ENCODE data around the gene UPF2. TPM values are rescaled to one million over a fixed set of nuclear protein-coding genes. Genes with fewer than 3 reads are reported as not detected.

The UPF2 gene
- total RNA-seq, 3 donors from 2014 or later (not counting 1 experiment from before 2014, with no cell fraction given): 29.3 to 33.2 (median 30.1) TPM

- 100% methylated on average over 1 of the region's 3 CpGs for WGBS (ENCODE audit: insufficient coverage)
- Histone ChIP-seq H3K36me3 (ENCODE audit: control insufficient read depth, insufficient read depth, low read length) (peaks cover 23% of the 10 kb centered on the region), H3K4me3 (ENCODE audit: low read length) (no peak overlapping the region), H3K27ac (ENCODE audit: low read length) (no peak overlapping the region), H3K27me3 (ENCODE audit: control insufficient read depth, insufficient read depth, low read length) (no peaks in the 10 kb centered on the region), H3K9me3 (ENCODE audit: control insufficient read depth, insufficient read depth, low read length) (no peaks in the 10 kb centered on the region), H3K4me1 (ENCODE audit: control insufficient read depth, insufficient read depth, low read length) (no peaks in the 10 kb centered on the region)
- no peaks in the 10 kb centered on the region for H3K9me3 Mint-ChIP-seq
- ATAC-seq (no peak), DNase-seq (no peak)
- intact Hi-C loops (cut with micrococcal nuclease): no loop called here
- no peak overlapping the region for H3K4me3 Mint-ChIP-seq
- peaks cover 23 to 26% of the 10 kb centered on the region in 2 donors for H3K4me1 Mint-ChIP-seq
- no peak for TF ChIP-seq CTCF (IDR thresholded peaks at IDR 0.05)
- peaks cover 8% of the 10 kb centered on the region for H3K36me3 Mint-ChIP-seq
- H3K27me3 Mint-ChIP-seq (ENCODE audit: low read depth in 2 of 2): no peaks in the 10 kb centered on the region
- no peak overlapping the region for H3K27ac Mint-ChIP-seq
Observed at GRCh38 chr10:12036073-12036655, 6.4 kb downstream of the UPF2 start.

- peaks cover 49% of the 10 kb centered on the region for H3K36me3 ChIP-seq (ENCODE audit: control insufficient read depth, insufficient read depth, low read length)
- no peak overlapping the region for H3K27ac ChIP-seq (ENCODE audit: low read length)
- no peaks in the 10 kb centered on the region for H3K9me3 Mint-ChIP-seq
- H3K27me3 Mint-ChIP-seq (ENCODE audit: low read depth in 2 of 2): no peaks in the 10 kb centered on the region
- DNase-seq (no peak), ATAC-seq (no peak)
- H3K4me1 ChIP-seq (ENCODE audit: control insufficient read depth, insufficient read depth, low read length): no peaks in the 10 kb centered on the region
- H3K4me3 Mint-ChIP-seq: no peak overlapping the region
- no peaks in the 10 kb centered on the region for H3K9me3 ChIP-seq (ENCODE audit: control insufficient read depth, insufficient read depth, low read length)
- peaks cover 8% of the 10 kb centered on the region for H3K36me3 Mint-ChIP-seq
- TF ChIP-seq CTCF (IDR thresholded peaks at IDR 0.05): no peak
- WGBS (ENCODE audit: insufficient coverage): 94% methylated on average over 2 of the region's 4 CpGs
- no peak overlapping the region for H3K4me3 ChIP-seq (ENCODE audit: low read length)
- no peak overlapping the region for H3K27ac Mint-ChIP-seq
- H3K27me3 ChIP-seq (ENCODE audit: control insufficient read depth, insufficient read depth, low read length): no peaks in the 10 kb centered on the region
- intact Hi-C loops (cut with micrococcal nuclease): no loop called here
- peaks cover 16 to 23% of the 10 kb centered on the region in 2 donors for H3K4me1 Mint-ChIP-seq
Observed at GRCh38 chr10:12031404-12031803, 11.2 kb downstream of the UPF2 start.

- Mint-ChIP-seq H3K27ac (peak overlapping the region in 1 of 2 donors; percentile 60), H3K4me1 (peaks cover 24 to 25% of the 10 kb centered on the region in 2 donors), H3K9me3 (no peaks in the 10 kb centered on the region), H3K27me3 (ENCODE audit: low read depth in 2 of 2) (no peaks in the 10 kb centered on the region), H3K4me3 (no peak overlapping the region), H3K36me3 (no peaks in the 10 kb centered on the region)
- Histone ChIP-seq H3K27ac (ENCODE audit: low read length) (no peak overlapping the region), H3K4me3 (ENCODE audit: low read length) (no peak overlapping the region), H3K36me3 (ENCODE audit: control insufficient read depth, insufficient read depth, low read length) (peaks cover 36% of the 10 kb centered on the region), H3K9me3 (ENCODE audit: control insufficient read depth, insufficient read depth, low read length) (no peaks in the 10 kb centered on the region), H3K4me1 (ENCODE audit: control insufficient read depth, insufficient read depth, low read length) (peaks cover 3% of the 10 kb centered on the region), H3K27me3 (ENCODE audit: control insufficient read depth, insufficient read depth, low read length) (no peaks in the 10 kb centered on the region)
- TF ChIP-seq CTCF (IDR thresholded peaks at IDR 0.05): no peak
- DNase-seq: no peak
- ATAC-seq: no peak
- intact Hi-C loops (cut with micrococcal nuclease): no loop called here
- WGBS (ENCODE audit: insufficient coverage): 71% methylated on average over 2 of the region's 2 CpGs
Observed at GRCh38 chr10:12027539-12027938, 15.1 kb downstream of the UPF2 start.

- Mint-ChIP-seq H3K27me3 (ENCODE audit: low read depth in 2 of 2) (no peaks in the 10 kb centered on the region), H3K27ac (peak overlapping the region; percentile 41 to 49), H3K9me3 (no peaks in the 10 kb centered on the region), H3K4me1 (peaks cover 30 to 37% of the 10 kb centered on the region in 2 donors), H3K4me3 (no peak overlapping the region), H3K36me3 (no peaks in the 10 kb centered on the region)
- Histone ChIP-seq H3K4me3 (ENCODE audit: low read length) (no peak overlapping the region), H3K4me1 (ENCODE audit: control insufficient read depth, insufficient read depth, low read length) (peaks cover 10% of the 10 kb centered on the region), H3K36me3 (ENCODE audit: control insufficient read depth, insufficient read depth, low read length) (peaks cover 35% of the 10 kb centered on the region), H3K27me3 (ENCODE audit: control insufficient read depth, insufficient read depth, low read length) (no peaks in the 10 kb centered on the region), H3K27ac (ENCODE audit: low read length) (no peak overlapping the region), H3K9me3 (ENCODE audit: control insufficient read depth, insufficient read depth, low read length) (no peaks in the 10 kb centered on the region)
- intact Hi-C loops (cut with micrococcal nuclease): no loop called here
- ATAC-seq: no peak
- WGBS (ENCODE audit: insufficient coverage): 80% methylated on average over 5 of the region's 5 CpGs
- TF ChIP-seq CTCF (IDR thresholded peaks at IDR 0.05): no peak
- DNase-seq: no peak
Observed at GRCh38 chr10:12025591-12025990, 17.0 kb downstream of the UPF2 start.
